Measurements from ENCODE around the gene NUP133.

DNA sequence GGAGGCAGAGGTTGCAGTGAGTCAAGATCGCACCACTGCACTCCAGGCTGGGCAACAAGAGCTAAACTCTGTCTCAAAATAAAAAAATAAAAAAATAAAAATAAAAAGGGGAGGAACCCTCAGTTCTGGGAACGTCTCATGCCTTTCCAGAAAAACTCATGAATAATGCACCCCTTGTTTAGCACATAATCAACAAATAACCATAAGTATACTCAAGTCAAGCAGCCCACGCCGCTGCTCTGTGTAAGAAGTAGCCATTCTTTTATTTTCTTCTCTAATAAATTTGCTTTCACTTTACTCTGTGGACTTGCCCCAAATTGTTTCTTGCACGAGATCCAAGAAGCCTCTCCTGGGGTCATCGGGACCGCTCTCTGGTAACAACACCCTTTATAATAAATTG lies 59.8 kb downstream of the NUP133 start:
- no peak for TF ChIP-seq POLR2A (IDR thresholded peaks at IDR 0.05)
- TF ChIP-seq, protein P1, sequence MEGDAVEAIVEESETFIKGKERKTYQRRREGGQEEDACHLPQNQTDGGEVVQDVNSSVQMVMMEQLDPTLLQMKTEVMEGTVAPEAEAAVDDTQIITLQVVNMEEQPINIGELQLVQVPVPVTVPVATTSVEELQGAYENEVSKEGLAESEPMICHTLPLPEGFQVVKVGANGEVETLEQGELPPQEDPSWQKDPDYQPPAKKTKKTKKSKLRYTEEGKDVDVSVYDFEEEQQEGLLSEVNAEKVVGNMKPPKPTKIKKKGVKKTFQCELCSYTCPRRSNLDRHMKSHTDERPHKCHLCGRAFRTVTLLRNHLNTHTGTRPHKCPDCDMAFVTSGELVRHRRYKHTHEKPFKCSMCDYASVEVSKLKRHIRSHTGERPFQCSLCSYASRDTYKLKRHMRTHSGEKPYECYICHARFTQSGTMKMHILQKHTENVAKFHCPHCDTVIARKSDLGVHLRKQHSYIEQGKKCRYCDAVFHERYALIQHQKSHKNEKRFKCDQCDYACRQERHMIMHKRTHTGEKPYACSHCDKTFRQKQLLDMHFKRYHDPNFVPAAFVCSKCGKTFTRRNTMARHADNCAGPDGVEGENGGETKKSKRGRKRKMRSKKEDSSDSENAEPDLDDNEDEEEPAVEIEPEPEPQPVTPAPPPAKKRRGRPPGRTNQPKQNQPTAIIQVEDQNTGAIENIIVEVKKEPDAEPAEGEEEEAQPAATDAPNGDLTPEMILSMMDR (IDR thresholded peaks at IDR 0.05): no peak

Measured in breast epithelium (tissue), 3 donors.